SU-DHL-6 (cell line): ENCODE data around the gene EPHA7.

Experiments
- H2AFZ ChIP-seq: fragments of 200-600 bp; sonication (generic); 2 replicates; pipeline ENCODE4 v1.6.1; 2014; ENCODE audit warnings: low read depth, mild to moderate bottlenecking, moderate library complexity, mixed read lengths, antibody characterized with exemption, low read length; ENCODE audit not compliant: severe bottlenecking
- H3F3A ChIP-seq: fragments of 200-600 bp; shearing (Covaris generic); 2 replicates; pipeline ENCODE4 v1.6.0; 2016; ENCODE audit warnings: antibody characterized with exemption, mild to moderate bottlenecking; ENCODE audit not compliant: insufficient read depth
- H3K27ac ChIP-seq: fragments of 200-600 bp; sonication (generic); 2 replicates; pipeline ENCODE4 v1.5.1; 2016; ENCODE audit warnings: low read depth, mild to moderate bottlenecking, low read length, moderate library complexity, mixed read lengths
- H3K27me3 ChIP-seq: fragments of 200-600 bp; sonication (generic), shearing (Covaris generic); 2 replicates; pipeline ENCODE4 v1.6.0; 2014; ENCODE audit warnings: mild to moderate bottlenecking, low read length
- H3K36me3 ChIP-seq: fragments of 200-600 bp; sonication (generic); 2 replicates; pipeline ENCODE4 v1.6.1; 2014; ENCODE audit warnings: mild to moderate bottlenecking, low read length, mixed read lengths
- H3K4me2 ChIP-seq: fragments of 300-600, 200-600 bp; shearing (Covaris generic), sonication (generic); 2 replicates; pipeline ENCODE4 v1.6.0; 2014; ENCODE audit warnings: low read length, low read depth, mild to moderate bottlenecking; ENCODE audit not compliant: poor library complexity, severe bottlenecking
- H3K4me3 ChIP-seq: fragments of 200-600 bp; sonication (generic); 2 replicates; pipeline ENCODE4 v1.5.1; 2014; ENCODE audit warnings: antibody characterized with exemption, low read length, mild to moderate bottlenecking, mixed read lengths; ENCODE audit not compliant: insufficient read depth, poor library complexity, severe bottlenecking
- H3K79me2 ChIP-seq: fragments of 200-600 bp; sonication (generic); 2 replicates; pipeline ENCODE4 v1.6.1; 2014; ENCODE audit warnings: mild to moderate bottlenecking, low read length, moderate library complexity; ENCODE audit not compliant: insufficient read depth
- H3K9ac ChIP-seq: fragments of 200-600 bp; sonication (generic); 2 replicates; pipeline ENCODE4 v1.7.0; 2014; ENCODE audit warnings: mild to moderate bottlenecking, low read length
- H3K9me2 ChIP-seq: fragments of 200-600 bp; sonication (generic); replicated peaks from 2 replicates; pipeline ENCODE4 v1.6.1; 2014; ENCODE audit warnings: low read length; ENCODE audit not compliant: insufficient read depth
- H3K9me3 ChIP-seq: fragments of 200-600 bp; sonication (generic); 2 replicates; pipeline ENCODE4 v1.6.1; 2014; ENCODE audit warnings: low read length, mixed read lengths; ENCODE audit not compliant: insufficient read depth
- H4K20me1 ChIP-seq: fragments of 200-600 bp; sonication (generic); 2 replicates; pipeline ENCODE4 v1.6.1; 2014; ENCODE audit warnings: low read depth, mild to moderate bottlenecking, antibody characterized with exemption, low read length, moderate library complexity, mixed read lengths
- EZH2phosphoT487 ChIP-seq: fragments of 200-600 bp; sonication (generic), shearing (Covaris generic); conservative IDR thresholded peaks from 2 replicates; pipeline ENCODE4 v1.6.1; 2018; ENCODE audit warnings: mild to moderate bottlenecking, antibody characterized with exemption, low read length, moderate library complexity, mixed read lengths
- TF ChIP-seq, protein P1 (sequence below): fragments of 200-600 bp; sonication (generic); IDR thresholded peaks from one replicate; pipeline ENCODE4 v1.5.1; 2017; ENCODE audit warnings: antibody characterized with exemption, mild to moderate bottlenecking, low read length, moderate library complexity; ENCODE audit not compliant: insufficient read depth, poor library complexity, severe bottlenecking

EPHA7 gene

DNA sequence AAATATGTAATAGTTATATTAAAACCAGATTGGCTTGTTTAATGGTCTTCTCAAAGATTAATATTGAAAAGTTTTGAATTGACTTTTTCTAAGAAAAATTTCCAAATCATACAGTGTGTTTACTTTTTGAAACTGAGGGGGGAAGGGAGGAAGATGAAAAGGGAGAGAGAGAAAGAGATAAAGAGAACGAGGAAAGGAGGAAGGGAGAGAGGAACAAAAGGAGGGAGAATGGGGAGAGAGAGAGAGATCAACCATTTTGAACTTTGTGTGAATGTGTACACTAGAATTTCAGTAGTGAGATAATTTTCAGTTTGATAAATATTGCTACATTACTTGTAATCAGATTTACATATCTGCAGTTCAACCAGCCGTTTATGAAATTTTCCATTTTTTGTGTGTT, 124.5 kb downstream of the EPHA7 start:
- H3K9ac ChIP-seq = no peak overlapping the region
- no peak overlapping the region for H3K27ac ChIP-seq
- no peaks in the 10 kb centered on the region for H3K9me2 ChIP-seq
- no peak overlapping the region for H3K4me3 ChIP-seq
- no peak overlapping the region for H2AFZ ChIP-seq
- no peaks in the 10 kb centered on the region for H3K36me3 ChIP-seq
- no peaks in the 10 kb centered on the region for H3F3A ChIP-seq
- H3K4me2 ChIP-seq = no peak overlapping the region
- no peaks in the 10 kb centered on the region for H3K9me3 ChIP-seq
- TF ChIP-seq EZH2phosphoT487 = no peak
- TF ChIP-seq, protein P1, sequence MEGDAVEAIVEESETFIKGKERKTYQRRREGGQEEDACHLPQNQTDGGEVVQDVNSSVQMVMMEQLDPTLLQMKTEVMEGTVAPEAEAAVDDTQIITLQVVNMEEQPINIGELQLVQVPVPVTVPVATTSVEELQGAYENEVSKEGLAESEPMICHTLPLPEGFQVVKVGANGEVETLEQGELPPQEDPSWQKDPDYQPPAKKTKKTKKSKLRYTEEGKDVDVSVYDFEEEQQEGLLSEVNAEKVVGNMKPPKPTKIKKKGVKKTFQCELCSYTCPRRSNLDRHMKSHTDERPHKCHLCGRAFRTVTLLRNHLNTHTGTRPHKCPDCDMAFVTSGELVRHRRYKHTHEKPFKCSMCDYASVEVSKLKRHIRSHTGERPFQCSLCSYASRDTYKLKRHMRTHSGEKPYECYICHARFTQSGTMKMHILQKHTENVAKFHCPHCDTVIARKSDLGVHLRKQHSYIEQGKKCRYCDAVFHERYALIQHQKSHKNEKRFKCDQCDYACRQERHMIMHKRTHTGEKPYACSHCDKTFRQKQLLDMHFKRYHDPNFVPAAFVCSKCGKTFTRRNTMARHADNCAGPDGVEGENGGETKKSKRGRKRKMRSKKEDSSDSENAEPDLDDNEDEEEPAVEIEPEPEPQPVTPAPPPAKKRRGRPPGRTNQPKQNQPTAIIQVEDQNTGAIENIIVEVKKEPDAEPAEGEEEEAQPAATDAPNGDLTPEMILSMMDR = no peak
- no peaks in the 10 kb centered on the region for H3K27me3 ChIP-seq
- H3K79me2 ChIP-seq = no peaks in the 10 kb centered on the region
- no peaks in the 10 kb centered on the region for H4K20me1 ChIP-seq

DNA sequence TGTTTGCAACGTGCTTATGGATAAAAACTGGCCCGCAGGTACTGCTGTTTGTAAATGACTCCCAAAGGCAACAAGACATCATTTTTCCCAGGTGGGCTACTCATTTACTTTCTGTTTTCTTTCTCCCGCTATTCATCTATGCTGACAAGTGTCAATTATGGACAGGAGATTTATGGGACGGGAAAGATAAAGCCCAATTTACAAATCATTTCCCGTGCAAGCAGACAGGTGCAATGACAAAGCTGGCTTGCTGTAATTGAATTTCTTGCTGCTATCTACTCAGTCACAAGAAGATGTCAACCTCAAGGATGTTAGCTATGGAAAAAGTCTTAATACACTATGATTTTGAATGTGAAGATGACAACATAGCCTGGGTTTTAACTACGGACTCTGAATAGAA, 125.5 kb downstream of the EPHA7 start:
- Histone ChIP-seq H3K9ac (no peak overlapping the region), H3K4me3 (no peak overlapping the region), H4K20me1 (no peaks in the 10 kb centered on the region), H3F3A (no peaks in the 10 kb centered on the region), H3K9me2 (no peaks in the 10 kb centered on the region), H3K4me2 (no peak overlapping the region), H3K27me3 (no peaks in the 10 kb centered on the region), H2AFZ (no peak overlapping the region), H3K36me3 (no peaks in the 10 kb centered on the region), H3K27ac (no peak overlapping the region), H3K79me2 (no peaks in the 10 kb centered on the region), H3K9me3 (no peaks in the 10 kb centered on the region)
- no peak for TF ChIP-seq EZH2phosphoT487
- TF ChIP-seq, protein P1 = no peak

DNA sequence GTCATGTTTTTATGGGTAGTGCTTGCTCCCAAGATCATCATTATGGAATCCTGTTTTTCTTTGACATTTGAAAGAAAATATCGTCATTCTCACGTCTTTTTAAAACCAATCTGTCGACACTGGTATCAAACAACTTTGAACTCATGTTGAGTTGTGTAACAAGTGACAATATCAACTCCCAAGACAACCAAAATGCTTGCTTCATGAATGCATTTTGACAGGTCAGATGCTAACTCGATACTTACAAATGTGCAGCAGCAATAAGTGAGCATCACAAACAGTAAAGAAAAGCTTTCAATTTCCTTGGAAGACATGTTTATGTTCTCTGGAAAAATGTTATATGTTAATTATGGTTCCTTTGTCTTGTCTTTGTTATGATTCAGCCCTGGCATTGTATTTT, 125.9 kb downstream of the EPHA7 start:
- H3K9ac ChIP-seq = no peak overlapping the region
- no peaks in the 10 kb centered on the region for H3K27me3 ChIP-seq
- H3K4me2 ChIP-seq = no peak overlapping the region
- no peaks in the 10 kb centered on the region for H3F3A ChIP-seq
- H3K27ac ChIP-seq = no peak overlapping the region
- no peaks in the 10 kb centered on the region for H3K36me3 ChIP-seq
- no peaks in the 10 kb centered on the region for H3K79me2 ChIP-seq
- H3K9me3 ChIP-seq = no peaks in the 10 kb centered on the region
- H2AFZ ChIP-seq = no peak overlapping the region
- H3K9me2 ChIP-seq = no peaks in the 10 kb centered on the region
- no peaks in the 10 kb centered on the region for H4K20me1 ChIP-seq
- TF ChIP-seq, protein P1 = no peak
- no peak for TF ChIP-seq EZH2phosphoT487
- H3K4me3 ChIP-seq = no peak overlapping the region
